GM12878 (cell line): Measurements from ENCODE around the gene CARD9. TPM values are rescaled to one million over a fixed set of nuclear protein-coding genes. Genes with fewer than 3 reads are reported as not detected.
"Not testable (repeated sequence)": the region's sequence is repeated elsewhere in the genome, so short reads cannot be mapped to it uniquely, and the experiment has no call there.

ENCODE experiments used
- ATAC-seq: fragments of 200-7000 bp; cut with Tn5 transposase; 3 replicates; pipeline ENCODE4 v1.9.1; 2020; ENCODE audit warnings: mild to moderate bottlenecking, moderate library complexity
- BruUV-seq: library from RNA; stranded (reverse); fragments of 400-500 nt; replicated peaks from 2 replicates; lab custom pipeline; 2021; lab: Mats Ljungman, UMichigan
- CTCF ChIA-PET: fragments of 300-600 bp; sonication (Branson Sonifier 250); formaldehyde crosslinking; extraction: SDS; loops from one replicate; lab custom pipeline; 2021; ENCODE audit warnings: inconsistent platforms; lab: Yijun Ruan, JAX
- POLR2A ChIA-PET: fragments of 350-600 bp; formaldehyde crosslinking; extraction: SDS; loops from one replicate; lab custom pipeline; 2021; ENCODE audit warnings: inconsistent platforms; lab: Charles Lee
- RAD21 ChIA-PET: fragments of 300-600 bp; sonication (Branson Sonifier 250); formaldehyde crosslinking; loops from one replicate; lab custom pipeline; 2023; ENCODE audit warnings: antibody characterized with exemption; ENCODE audit not compliant: unreplicated experiment; lab: Charles Lee
- SMC1A ChIA-PET: fragments of 300-600 bp; sonication (Branson Sonifier 250); formaldehyde crosslinking; loops from one replicate; lab custom pipeline; 2023; ENCODE audit not compliant: unreplicated experiment, uncharacterized antibody; lab: Charles Lee
- DNase-seq: peaks from one replicate; pipeline ENCODE4 v3.0.0-alpha.2; 2011; ENCODE audit warnings: low read depth, low spot score
- FAIRE-seq: peaks from 3 replicates; lab custom pipeline; 2011; peaks lifted over from hg19 to GRCh38; lab: Jason Lieb, UNC
- H2AFZ ChIP-seq: 2 replicates; pipeline ENCODE4 v1.6.0; 2011; ENCODE audit warnings: low read depth, low read length, control low read depth; ENCODE audit not compliant: control insufficient read depth
- H3K27ac ChIP-seq: 2 replicates; pipeline ENCODE4 v1.5.1; 2011; ENCODE audit warnings: control low read depth; ENCODE audit not compliant: control insufficient read depth, insufficient read depth
- H3K27me3 ChIP-seq, 2 experiments: replicated peaks in 1 of 2; 2 replicates each; pipeline versions ENCODE4 v1.6.0 to v1.6.1; 2011; ENCODE audit warnings: low read length in 1 of 2; ENCODE audit not compliant: control insufficient read depth in 2 of 2, insufficient read depth in 2 of 2
- H3K36me3 ChIP-seq, 2 experiments: 2 replicates each; pipeline ENCODE4 v1.5.1; 2011; ENCODE audit warnings: low read length in 1 of 2; ENCODE audit not compliant: control insufficient read depth in 2 of 2, insufficient read depth in 2 of 2
- H3K4me1 ChIP-seq: 2 replicates; pipeline ENCODE4 v1.6.1; 2011; ENCODE audit warnings: mild to moderate bottlenecking, low read length, moderate library complexity, mixed read lengths; ENCODE audit not compliant: control insufficient read depth, insufficient read depth
- H3K4me2 ChIP-seq: 2 replicates; pipeline ENCODE4 v1.6.0; 2011; ENCODE audit warnings: control low read depth; ENCODE audit not compliant: control insufficient read depth, insufficient read depth
- H3K4me3 ChIP-seq: fragments of 200-600 bp; sonication (generic); 2 replicates; pipeline ENCODE4 v1.5.1; 2016
- H3K79me2 ChIP-seq: 2 replicates; pipeline ENCODE4 v1.6.0; 2011; ENCODE audit warnings: low read length; ENCODE audit not compliant: control insufficient read depth, insufficient read depth
- H3K9ac ChIP-seq: 2 replicates; pipeline ENCODE4 v1.8.0; 2011; ENCODE audit warnings: low read length, control low read depth, mixed read lengths; ENCODE audit not compliant: control insufficient read depth, insufficient read depth
- H3K9me3 ChIP-seq: replicated peaks from 3 replicates; pipeline ENCODE4 v1.5.1; 2011; ENCODE audit warnings: mild to moderate bottlenecking, low read length; ENCODE audit not compliant: control insufficient read depth, insufficient read depth
- H4K20me1 ChIP-seq: 2 replicates; pipeline ENCODE4 v1.6.0; 2011; ENCODE audit not compliant: control insufficient read depth, insufficient read depth
- WGBS: methylation state at CpG from one replicate; pipeline ENCODE4 v1.1.6; 2016; ENCODE audit warnings: low lambda C conversion rate; ENCODE audit not compliant: insufficient replicate concordance, insufficient coverage; ENCODE audit errors: missing lambda C conversion rate; 5-methylcytosine and 5-hydroxymethylcytosine counted together
- in situ Hi-C: fragments of 300-500 bp; cut with MboI; formaldehyde crosslinking; loops from 9 replicates; pipeline ENCODE4 v1.14.3; 2018; ENCODE audit warnings: mixed read lengths
- intact Hi-C: fragments of 100-400 bp; cut with micrococcal nuclease; formaldehyde crosslinking; loops from one replicate; pipeline ENCODE4 v1.14.2; 2022; ENCODE audit not compliant: unreplicated experiment
- polyA plus RNA-seq, 11 experiments: library from polyadenylated mRNA; depleted of rRNA in 4 of 11; unstranded in 6 of 11; stranded (reverse) in 5 of 11; fragments of >200 nt; fragmentation: Nextera tagmentation in 4 of 11; fragmentation: Illumina TruSeq in 1 of 11; extraction: Ambion mirVana in 4 of 11; extraction: Trizol in 1 of 11; gene quantifications; 1 replicate in 1 of 11; 2 replicates in 10 of 11; pipeline versions ENCODE4 v1.2.1 to v1.2.3, GENCODE V29; 2011 to 2016; ENCODE audit warnings: inconsistent platforms in 2 of 11, missing spikeins in 2 of 11, low read depth in 1 of 11
- total RNA-seq, 4 experiments: library from RNA; depleted of rRNA in 3 of 4; stranded (reverse); fragments of >200 nt in 3 of 4; fragmentation: Illumina TruSeq in 1 of 4; extraction: Trizol in 1 of 4; gene quantifications; 2 replicates each; pipeline versions ENCODE4 v1.2.1 to v1.2.3, GENCODE V29; 2013 to 2021

The CARD9 gene
- total and polyA plus RNA-seq, 10 of the 15 experiments (the other 5 are each of a cell fraction or from before 2014, with no cell fraction given), result 0.11 to 4.9 (median 1.8) TPM; not detected in 1

GRCh38 chr9:136320972-136321371 is 52.5 kb downstream of the CARD9 start:
- H4K20me1 ChIP-seq, RAD21 ChIA-PET, H3K27me3 ChIP-seq, in situ Hi-C loops, H3K79me2 ChIP-seq, H3K9ac ChIP-seq, H3K4me1 ChIP-seq, H2AFZ ChIP-seq, H3K4me3 ChIP-seq, H3K27ac ChIP-seq, ATAC-seq, POLR2A ChIA-PET, H3K4me2 ChIP-seq, H3K9me3 ChIP-seq, FAIRE-seq, CTCF ChIA-PET, BruUV-seq, intact Hi-C loops, H3K36me3 ChIP-seq, SMC1A ChIA-PET, DNase-seq: not testable (repeated sequence)

GRCh38 chr9:136319955-136320354 is 53.5 kb downstream of the CARD9 start:
- H2AFZ ChIP-seq, CTCF ChIA-PET, H3K4me2 ChIP-seq, ATAC-seq, H4K20me1 ChIP-seq, H3K27me3 ChIP-seq, H3K79me2 ChIP-seq, RAD21 ChIA-PET, H3K4me1 ChIP-seq, intact Hi-C loops, H3K9me3 ChIP-seq, in situ Hi-C loops, H3K9ac ChIP-seq, DNase-seq, H3K36me3 ChIP-seq, SMC1A ChIA-PET, FAIRE-seq, H3K4me3 ChIP-seq, H3K27ac ChIP-seq, BruUV-seq: not testable (repeated sequence)
- 47% methylated on average over 3 of the region's 3 CpGs for WGBS
- POLR2A ChIA-PET, result interaction anchor here (0.7 kb wide), 1 partner anchor 9 kb away, joined by 4 read pairs; no protein-coding TSS in a partner anchor

DNA sequence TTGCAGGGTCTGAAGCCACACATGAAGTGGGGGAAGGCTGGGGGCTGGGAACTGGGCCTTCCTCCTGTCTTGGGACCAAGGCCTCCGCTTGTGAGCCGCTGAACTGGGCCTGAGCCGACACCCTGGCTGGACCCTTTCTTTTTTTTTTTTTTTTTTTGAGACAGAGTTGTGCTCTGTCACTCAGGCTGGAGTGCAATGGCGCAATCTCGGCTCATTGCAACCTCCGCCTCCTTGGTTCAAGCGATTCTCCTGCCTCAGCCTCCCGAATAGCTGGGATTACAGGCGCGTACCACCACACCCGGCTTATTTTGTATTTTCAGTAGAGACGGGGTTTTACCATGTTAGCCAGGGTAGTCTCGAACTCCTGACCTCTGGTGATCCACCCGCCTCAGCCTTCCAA is 54.2 kb downstream of the CARD9 start:
- H3K4me2 ChIP-seq, H2AFZ ChIP-seq, ATAC-seq, H3K27me3 ChIP-seq, H3K9ac ChIP-seq, H3K4me3 ChIP-seq, RAD21 ChIA-PET, CTCF ChIA-PET, BruUV-seq, intact Hi-C loops, in situ Hi-C loops, H3K4me1 ChIP-seq, FAIRE-seq, H4K20me1 ChIP-seq, DNase-seq, H3K79me2 ChIP-seq, SMC1A ChIA-PET, H3K27ac ChIP-seq, H3K36me3 ChIP-seq: not testable (repeated sequence)
- H3K9me3 ChIP-seq, result peaks cover 10% of the 10 kb centered on the region; the same call in 2 of the 3 replicates
- WGBS, result 76% methylated on average over 12 of the region's 14 CpGs
- POLR2A ChIA-PET, result interaction anchor here (0.7 kb wide), 1 partner anchor 10 kb away, joined by 4 read pairs; no protein-coding TSS in a partner anchor
